OCI-LY7 (cell line): ENCODE results near the gene DYNLRB1. TPM values are rescaled to one million over a fixed set of nuclear protein-coding genes. Genes with fewer than 3 reads are reported as not detected.
A peak's percentile ranks its signal among the peaks of the same experiment; 100 is the strongest.

Source experiments
- BruUV-seq: library from RNA; stranded (reverse); fragments of 400-500 nt; replicated peaks from 2 replicates; lab custom pipeline; 2021; lab: Mats Ljungman, UMichigan
- CTCF ChIA-PET: fragments of 300-600 bp; sonication (Branson Sonifier 250); formaldehyde crosslinking; loops from one replicate; lab custom pipeline; 2022; ENCODE audit warnings: antibody characterized with exemption; ENCODE audit not compliant: unreplicated experiment; lab: Charles Lee
- POLR2A ChIA-PET: fragments of 300-600 bp; sonication (Branson Sonifier 250); formaldehyde crosslinking; loops from one replicate; lab custom pipeline; 2022; ENCODE audit warnings: antibody characterized with exemption; lab: Charles Lee
- DNase-seq: peaks from one replicate; pipeline ENCODE4 v3.0.0-alpha.2; 2015; ENCODE audit warnings: low spot score
- H2AFZ ChIP-seq: fragments of 200-600 bp; sonication (generic), shearing (Covaris generic); 2 replicates; pipeline ENCODE4 v1.6.1; 2014; ENCODE audit warnings: mild to moderate bottlenecking, antibody characterized with exemption, low read length, moderate library complexity
- H3K27ac ChIP-seq: fragments of 200-600 bp; sonication (generic); 2 replicates; pipeline ENCODE4 v1.5.1; 2014; ENCODE audit warnings: mixed run types, low read depth, mild to moderate bottlenecking, moderate library complexity, low read length, inconsistent platforms; ENCODE audit not compliant: poor library complexity, severe bottlenecking
- H3K36me3 ChIP-seq: fragments of 200-600 bp; sonication (generic); 2 replicates; pipeline ENCODE4 v1.6.1; 2014; ENCODE audit warnings: mild to moderate bottlenecking, antibody characterized with exemption, low read length, moderate library complexity, mixed read lengths; ENCODE audit not compliant: insufficient read depth
- H3K4me1 ChIP-seq: fragments of 200-600 bp; sonication (generic); 2 replicates; pipeline ENCODE4 v1.5.1; 2014; ENCODE audit warnings: mild to moderate bottlenecking, low read length; ENCODE audit not compliant: insufficient read depth, poor library complexity, severe bottlenecking
- H3K4me2 ChIP-seq: fragments of 200-600 bp; sonication (generic); 2 replicates; pipeline ENCODE4 v1.6.1; 2014; ENCODE audit warnings: mild to moderate bottlenecking, low read length
- H3K4me3 ChIP-seq: fragments of 200-600 bp; sonication (generic); 2 replicates; pipeline ENCODE4 v1.5.1; 2014; ENCODE audit warnings: mild to moderate bottlenecking, low read depth, low read length; ENCODE audit not compliant: poor library complexity, severe bottlenecking
- H3K79me2 ChIP-seq: fragments of 200-600 bp; sonication (generic); 2 replicates; pipeline ENCODE4 v1.6.1; 2016; ENCODE audit warnings: low read depth, mild to moderate bottlenecking, low read length, moderate library complexity, mixed read lengths; ENCODE audit not compliant: insufficient read depth
- H3K9me2 ChIP-seq: fragments of 200-600 bp; sonication (generic); 2 replicates; pipeline ENCODE4 v1.6.1; 2016; ENCODE audit warnings: mild to moderate bottlenecking, low read length, mixed read lengths; ENCODE audit not compliant: insufficient read depth
- H3K9me3 ChIP-seq: fragments of 200-600 bp; sonication (generic); 2 replicates; pipeline ENCODE4 v1.6.1; 2014; ENCODE audit warnings: mild to moderate bottlenecking, mixed run types, low read length, mixed read lengths
- H4K20me1 ChIP-seq: fragments of 200-600 bp; sonication (generic); 2 replicates; pipeline ENCODE4 v1.6.1; 2014; ENCODE audit warnings: mild to moderate bottlenecking, antibody characterized with exemption, low read length, moderate library complexity, mixed read lengths; ENCODE audit not compliant: insufficient read depth
- EZH2phosphoT487 ChIP-seq: fragments of 200-600 bp; sonication (generic); IDR thresholded peaks from 2 replicates; pipeline ENCODE4 v1.6.1; 2018; ENCODE audit warnings: low read depth, borderline replicate concordance, mild to moderate bottlenecking, mixed run types, antibody characterized with exemption, low read length, moderate library complexity, mixed read lengths
- intact Hi-C: fragments of 100-400 bp; cut with micrococcal nuclease; formaldehyde crosslinking; loops from one replicate; pipeline ENCODE4 v1.10.0; 2022; ENCODE audit not compliant: unreplicated experiment
- total RNA-seq, 2 experiments: library from RNA; depleted of rRNA in 1 of 2; stranded (reverse); fragments of >200 nt in 1 of 2; shearing (Covaris generic) in 1 of 2; gene quantifications; 2 replicates each; pipeline ENCODE4 v1.2.3, GENCODE V29; 2014 to 2022
- TF ChIP-seq, protein P1 (sequence below): fragments of 200-600 bp; sonication (generic); conservative IDR thresholded peaks from 2 replicates; pipeline ENCODE4 v1.5.1; 2014; ENCODE audit warnings: mild to moderate bottlenecking, antibody characterized with exemption, low read length, moderate library complexity, mixed read lengths

Gene DYNLRB1
- total RNA-seq, 2 experiments from 2014 or later, result 94.2 to 128 TPM

DNA sequence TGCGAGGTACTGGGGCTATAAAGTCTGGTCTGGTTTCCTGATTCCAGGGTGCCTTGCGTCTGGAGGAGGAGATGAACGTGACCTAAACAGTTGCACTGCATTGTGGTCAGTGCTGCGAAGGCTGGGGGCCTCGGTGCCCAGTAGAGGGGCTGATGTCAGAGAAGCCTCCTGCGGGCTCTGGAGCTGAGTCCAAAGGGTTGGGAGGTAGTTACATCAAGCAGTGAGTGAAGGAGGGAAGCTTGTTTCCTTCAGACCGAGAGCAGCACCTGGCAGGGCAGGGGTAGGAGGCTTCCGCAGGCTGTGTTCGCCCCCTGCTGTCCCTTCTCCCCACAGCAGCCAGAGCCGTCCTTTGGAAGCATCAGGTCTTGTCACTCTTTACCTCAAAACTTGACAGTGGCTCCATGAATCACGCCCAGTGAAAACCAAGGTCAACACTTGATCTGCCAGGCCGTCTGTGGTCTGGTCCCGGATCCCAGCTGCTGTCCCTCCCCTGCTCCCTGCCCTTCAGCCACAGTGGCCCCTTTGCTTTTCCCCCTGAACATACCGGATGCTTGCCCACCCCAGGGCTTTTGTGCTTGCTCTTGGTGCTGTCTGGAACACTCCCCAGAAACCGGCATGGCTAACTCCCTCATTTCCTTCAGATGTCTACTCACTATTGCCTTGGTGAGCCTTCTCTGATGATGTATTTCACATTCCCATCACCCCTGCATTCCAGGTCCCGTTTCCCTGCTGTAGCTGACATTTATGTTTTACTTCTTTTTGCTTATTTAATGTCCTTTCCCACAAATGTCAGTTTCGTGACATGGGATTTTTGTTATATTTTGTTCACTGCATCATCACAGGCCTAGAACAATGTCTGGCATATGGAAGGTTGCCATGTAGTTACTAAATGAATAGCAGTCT is 7.0 kb downstream of the DYNLRB1 start:
- peak; percentile 79 for DNase-seq
- H3K79me2 ChIP-seq, result peaks cover 8% of the 10 kb centered on the region
- no peak for TF ChIP-seq EZH2phosphoT487
- TF ChIP-seq, protein P1, sequence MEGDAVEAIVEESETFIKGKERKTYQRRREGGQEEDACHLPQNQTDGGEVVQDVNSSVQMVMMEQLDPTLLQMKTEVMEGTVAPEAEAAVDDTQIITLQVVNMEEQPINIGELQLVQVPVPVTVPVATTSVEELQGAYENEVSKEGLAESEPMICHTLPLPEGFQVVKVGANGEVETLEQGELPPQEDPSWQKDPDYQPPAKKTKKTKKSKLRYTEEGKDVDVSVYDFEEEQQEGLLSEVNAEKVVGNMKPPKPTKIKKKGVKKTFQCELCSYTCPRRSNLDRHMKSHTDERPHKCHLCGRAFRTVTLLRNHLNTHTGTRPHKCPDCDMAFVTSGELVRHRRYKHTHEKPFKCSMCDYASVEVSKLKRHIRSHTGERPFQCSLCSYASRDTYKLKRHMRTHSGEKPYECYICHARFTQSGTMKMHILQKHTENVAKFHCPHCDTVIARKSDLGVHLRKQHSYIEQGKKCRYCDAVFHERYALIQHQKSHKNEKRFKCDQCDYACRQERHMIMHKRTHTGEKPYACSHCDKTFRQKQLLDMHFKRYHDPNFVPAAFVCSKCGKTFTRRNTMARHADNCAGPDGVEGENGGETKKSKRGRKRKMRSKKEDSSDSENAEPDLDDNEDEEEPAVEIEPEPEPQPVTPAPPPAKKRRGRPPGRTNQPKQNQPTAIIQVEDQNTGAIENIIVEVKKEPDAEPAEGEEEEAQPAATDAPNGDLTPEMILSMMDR, result peak; percentile 85
- H3K27ac ChIP-seq, result no peak overlapping the region
- H3K4me1 ChIP-seq, result peaks cover 16% of the 10 kb centered on the region
- H3K36me3 ChIP-seq, result peaks cover 22% of the 10 kb centered on the region
- BruUV-seq, result no TSS peak
- H3K4me3 ChIP-seq, result no peak overlapping the region
- H3K4me2 ChIP-seq, result peak overlapping the region; percentile 48
- H3K9me3 ChIP-seq, result no peaks in the 10 kb centered on the region
- H2AFZ ChIP-seq, result no peak overlapping the region
- H3K9me2 ChIP-seq, result no peaks in the 10 kb centered on the region
- CTCF ChIA-PET, result interaction anchor here (0.6 to 1.7 kb wide), 4 partner anchors 50 to 212 kb away, joined by 3 to 16 read pairs (median 4); no protein-coding TSS in a partner anchor
- peaks cover 6% of the 10 kb centered on the region; the same call in 1 of the 2 replicates for H4K20me1 ChIP-seq
- intact Hi-C loops, result loop anchor here (1.0 to 5.0 kb wide), 2 partner anchors 211 to 331 kb away; no protein-coding TSS in a partner anchor
- POLR2A ChIA-PET, result interaction anchor here (0.6 to 1.2 kb wide), 7 partner anchors 101 to 322 kb away, joined by 3 to 8 read pairs (median 3); no protein-coding TSS in a partner anchor

DNA sequence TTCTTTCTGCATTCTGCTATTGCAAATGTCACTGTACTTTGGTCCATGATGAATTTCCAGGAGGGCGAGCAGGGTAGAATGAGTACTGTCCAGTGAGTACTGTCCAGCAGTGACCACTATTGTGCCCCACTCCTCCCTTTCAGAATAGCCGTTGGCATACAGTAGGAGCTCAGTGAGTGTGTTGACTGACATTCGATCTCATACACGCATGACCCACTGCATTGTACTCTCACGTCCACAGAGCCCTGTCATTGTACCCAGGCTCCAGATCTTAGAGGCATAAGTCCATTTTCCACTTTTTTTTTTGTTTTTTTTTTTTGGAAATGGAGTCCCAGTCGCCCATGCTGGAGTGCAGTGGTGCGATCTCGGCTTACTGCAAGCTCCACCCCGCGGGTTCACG is 8.2 kb downstream of the DYNLRB1 start:
- BruUV-seq, result no TSS peak
- Histone ChIP-seq H3K4me1 (peaks cover 6% of the 10 kb centered on the region), H3K79me2 (no peaks in the 10 kb centered on the region), H3K9me3 (no peaks in the 10 kb centered on the region), H3K27ac (no peak overlapping the region), H3K36me3 (peaks cover 26% of the 10 kb centered on the region), H3K4me2 (no peak overlapping the region), H3K4me3 (no peak overlapping the region), H4K20me1 (peaks cover 6% of the 10 kb centered on the region; the same call in 1 of the 2 replicates), H3K9me2 (no peaks in the 10 kb centered on the region), H2AFZ (no peak overlapping the region)
- no peak for DNase-seq
- TF ChIP-seq, protein P1, result no peak
- TF ChIP-seq EZH2phosphoT487, result no peak
- CTCF ChIA-PET, result interaction anchor here (1.0 kb wide), 1 partner anchor 8 kb away, joined by 3 read pairs; the partner anchor contains the start of gene DYNLRB1
- intact Hi-C loops, result loop anchor here (5.0 kb wide), 1 partner anchor 332 kb away; no protein-coding TSS in a partner anchor
- POLR2A ChIA-PET, result no interaction called here
